ENCODE results near the gene SELE.

DNA sequence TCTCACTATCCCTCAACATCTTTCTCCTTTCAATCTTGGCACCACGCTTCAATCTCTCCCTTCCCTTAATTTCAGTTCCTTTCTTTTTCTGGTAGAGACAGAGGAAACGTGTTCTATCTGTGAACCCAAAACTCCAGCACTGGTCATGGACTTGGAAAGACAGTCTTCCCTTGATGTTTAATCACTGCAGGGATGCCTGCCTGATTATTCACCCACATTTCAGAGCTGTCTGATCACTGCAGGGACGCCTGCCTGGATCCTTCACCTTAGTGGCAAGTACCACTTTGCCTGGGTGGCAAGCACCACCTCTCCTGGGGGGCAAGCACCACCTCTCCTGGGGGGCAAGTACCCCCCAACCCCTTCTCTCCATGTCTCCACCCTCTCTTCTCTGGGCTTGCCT, 50.2 kb downstream of the SELE start:
- TF ChIP-seq, protein P1, sequence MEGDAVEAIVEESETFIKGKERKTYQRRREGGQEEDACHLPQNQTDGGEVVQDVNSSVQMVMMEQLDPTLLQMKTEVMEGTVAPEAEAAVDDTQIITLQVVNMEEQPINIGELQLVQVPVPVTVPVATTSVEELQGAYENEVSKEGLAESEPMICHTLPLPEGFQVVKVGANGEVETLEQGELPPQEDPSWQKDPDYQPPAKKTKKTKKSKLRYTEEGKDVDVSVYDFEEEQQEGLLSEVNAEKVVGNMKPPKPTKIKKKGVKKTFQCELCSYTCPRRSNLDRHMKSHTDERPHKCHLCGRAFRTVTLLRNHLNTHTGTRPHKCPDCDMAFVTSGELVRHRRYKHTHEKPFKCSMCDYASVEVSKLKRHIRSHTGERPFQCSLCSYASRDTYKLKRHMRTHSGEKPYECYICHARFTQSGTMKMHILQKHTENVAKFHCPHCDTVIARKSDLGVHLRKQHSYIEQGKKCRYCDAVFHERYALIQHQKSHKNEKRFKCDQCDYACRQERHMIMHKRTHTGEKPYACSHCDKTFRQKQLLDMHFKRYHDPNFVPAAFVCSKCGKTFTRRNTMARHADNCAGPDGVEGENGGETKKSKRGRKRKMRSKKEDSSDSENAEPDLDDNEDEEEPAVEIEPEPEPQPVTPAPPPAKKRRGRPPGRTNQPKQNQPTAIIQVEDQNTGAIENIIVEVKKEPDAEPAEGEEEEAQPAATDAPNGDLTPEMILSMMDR (IDR thresholded peaks at IDR 0.05; ENCODE audit: low read length), result no peak
- TF ChIP-seq EZH2 (optimal IDR thresholded peaks at IDR 0.05; ENCODE audit: low read depth, low read length), result no peak
